ENCODE results near the gene PRKCB. TPM values are rescaled to one million over a fixed set of nuclear protein-coding genes. Genes with fewer than 3 reads are reported as not detected.

Gene PRKCB
- total RNA-seq, 2 experiments from 2014 or later = 97.1 to 99.0 TPM

DNA sequence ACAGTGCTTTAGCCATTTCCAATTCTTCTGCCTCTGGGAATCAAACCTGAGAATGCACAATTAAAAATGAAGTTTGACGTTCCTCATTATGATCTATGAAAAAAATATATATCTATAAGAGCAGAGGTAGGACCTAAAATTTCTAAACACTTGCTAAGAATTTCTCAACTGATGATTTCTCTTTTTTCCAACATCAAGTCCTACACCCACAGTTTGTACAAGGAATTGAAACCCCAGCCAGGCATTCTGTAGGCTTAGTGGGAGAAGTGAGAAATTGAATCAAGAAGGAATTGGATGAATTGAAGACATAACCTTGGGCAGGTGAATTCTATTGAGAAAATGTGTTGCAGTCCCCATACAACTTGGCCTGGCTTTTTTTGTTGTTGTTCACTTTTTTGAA lies 423.0 kb downstream of the PRKCB start:
- ChIA-PET CTCF (no interaction called here), POLR2A (no interaction called here)

DNA sequence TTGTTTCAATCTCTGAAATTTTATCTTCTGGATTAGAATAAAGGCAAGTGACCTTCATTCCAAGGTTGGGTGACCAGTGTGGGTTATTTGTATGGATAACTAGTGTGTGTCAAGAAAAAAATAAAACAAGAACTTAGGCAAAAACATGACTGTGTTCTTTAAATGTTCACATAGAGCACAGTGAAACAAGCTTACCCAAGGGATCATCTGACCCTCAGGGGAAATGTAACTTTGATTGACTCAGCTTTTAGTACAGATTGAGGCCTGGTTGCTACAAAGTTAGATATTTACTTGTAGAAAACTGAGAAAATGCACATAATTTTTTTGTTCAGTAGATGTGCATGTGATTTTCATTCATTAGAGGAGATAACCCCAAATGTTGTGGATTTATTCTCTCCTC lies 427.0 kb downstream of the PRKCB start:
- ChIA-PET POLR2A (no interaction called here), CTCF (no interaction called here)

Other genes with a start within 250 kb of the PRKCB start
- gene NDUFAB1, start 239.7 kb upstream of the PRKCB start, total RNA-seq = 100 to 1,000 TPM; 182 to 186 TPM
- gene PALB2, start 194.7 kb upstream of the PRKCB start, total RNA-seq = 10 to 100 TPM; 29.4 to 29.8 TPM
- gene DCTN5, start 194.5 kb upstream of the PRKCB start, total RNA-seq = 10 to 100 TPM; 88.3 to 89.5 TPM
- 10 to 100 TPM; 63.9 to 65.0 TPM for gene PLK1, start 157.1 kb upstream of the PRKCB start, total RNA-seq
- not detected for gene ERN2, start 122.8 kb upstream of the PRKCB start, total RNA-seq
- gene CHP2, start 81.0 kb upstream of the PRKCB start, total RNA-seq = not detected